HS-5 (cell line): ENCODE data around the gene SMIM41.
"Not testable (repeated sequence)": the region's sequence is repeated elsewhere in the genome, so short reads cannot be mapped to it uniquely, and the experiment has no call there.

Experiments
- DNase-seq: peaks from one replicate; pipeline ENCODE4 v3.0.0-alpha.2; 2012; ENCODE audit warnings: low read depth

SMIM41 gene

DNA sequence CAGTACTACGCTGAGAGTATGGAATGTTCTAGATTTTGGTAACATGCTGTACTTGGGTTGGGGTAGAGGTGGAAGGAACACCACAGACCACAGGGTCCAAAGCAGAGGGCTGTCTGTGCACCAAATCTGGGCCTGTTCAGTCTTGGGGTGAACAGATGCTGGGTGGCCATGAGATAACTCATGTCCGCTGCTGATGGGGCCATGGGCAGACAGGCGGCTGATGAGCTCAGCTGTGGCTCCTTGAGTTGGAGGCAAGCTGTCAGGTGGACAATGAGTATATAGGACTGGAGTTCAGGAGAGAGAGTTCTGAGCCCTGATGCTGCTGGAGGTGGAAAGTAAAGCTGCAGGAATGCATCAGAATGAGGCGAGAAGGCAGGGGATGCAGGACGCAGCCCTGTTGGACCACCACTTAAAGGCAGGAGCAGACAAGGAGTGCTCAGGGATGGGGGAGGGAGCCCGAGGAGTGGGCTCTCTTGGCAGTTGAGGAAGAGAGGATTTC, 6.2 kb downstream of the SMIM41 start:
- DNase-seq = no peak

DNA sequence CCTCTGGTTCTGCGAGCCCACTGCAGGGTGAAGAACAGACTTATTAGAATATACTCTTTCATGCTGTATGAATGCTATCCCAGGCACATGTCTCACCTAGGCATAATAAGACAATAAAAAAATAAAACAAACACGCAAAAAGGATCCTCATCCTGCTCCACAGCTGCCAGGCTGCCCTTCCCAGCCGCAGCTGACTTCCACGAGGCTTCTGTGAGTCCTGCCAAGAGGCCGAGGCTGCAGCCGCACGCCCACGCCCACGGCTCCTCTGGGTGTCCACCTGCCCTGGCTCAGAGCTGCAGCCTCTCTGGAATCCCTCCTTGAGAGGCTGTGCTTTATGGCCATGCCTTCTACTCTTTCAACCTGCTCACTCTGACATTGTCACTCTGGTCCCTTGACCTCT, 6.9 kb downstream of the SMIM41 start:
- no peak for DNase-seq

DNA sequence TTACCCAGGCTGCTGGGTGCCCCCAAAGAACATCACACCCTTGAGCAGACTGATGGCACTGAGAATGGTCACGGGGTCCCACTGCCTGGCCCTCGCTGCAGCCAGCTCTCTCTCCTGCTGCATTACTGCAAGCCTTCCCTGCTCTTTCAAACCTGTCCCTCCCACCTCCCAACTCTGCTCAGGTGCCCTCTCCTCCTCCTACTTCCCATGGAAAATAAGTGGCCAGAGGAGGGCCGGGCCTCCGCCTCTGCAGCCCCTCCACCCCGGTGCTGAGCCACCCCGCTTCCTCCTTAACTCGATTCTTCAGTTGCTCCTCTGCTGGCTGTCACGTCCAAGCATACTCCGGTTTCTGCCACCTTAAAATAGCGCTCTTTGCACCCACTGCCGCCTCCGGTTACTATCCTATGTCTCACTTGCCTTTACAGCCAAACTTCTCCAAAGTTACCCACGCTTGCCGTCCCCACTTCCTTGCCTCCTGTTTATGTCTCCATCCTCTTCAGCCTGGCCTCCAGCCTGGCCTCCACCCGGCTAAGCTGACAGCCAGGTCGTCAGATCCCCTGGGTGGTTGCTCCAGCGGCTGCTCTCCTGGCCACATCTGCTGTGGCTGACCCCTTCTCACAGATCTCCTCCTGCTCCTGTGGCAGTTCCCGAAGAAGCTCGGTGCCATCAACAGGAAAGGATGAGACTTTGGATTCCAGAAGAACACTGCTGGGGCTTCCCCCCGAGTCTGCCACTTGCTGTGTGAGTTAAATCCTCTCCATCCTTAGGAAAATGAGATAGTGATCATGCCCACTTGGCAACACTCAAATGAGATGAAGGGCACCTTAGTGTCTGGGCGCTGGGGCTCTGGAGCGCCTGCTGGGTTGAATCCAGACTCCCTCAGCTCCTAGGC, 7.7 kb downstream of the SMIM41 start:
- no peak for DNase-seq

DNA sequence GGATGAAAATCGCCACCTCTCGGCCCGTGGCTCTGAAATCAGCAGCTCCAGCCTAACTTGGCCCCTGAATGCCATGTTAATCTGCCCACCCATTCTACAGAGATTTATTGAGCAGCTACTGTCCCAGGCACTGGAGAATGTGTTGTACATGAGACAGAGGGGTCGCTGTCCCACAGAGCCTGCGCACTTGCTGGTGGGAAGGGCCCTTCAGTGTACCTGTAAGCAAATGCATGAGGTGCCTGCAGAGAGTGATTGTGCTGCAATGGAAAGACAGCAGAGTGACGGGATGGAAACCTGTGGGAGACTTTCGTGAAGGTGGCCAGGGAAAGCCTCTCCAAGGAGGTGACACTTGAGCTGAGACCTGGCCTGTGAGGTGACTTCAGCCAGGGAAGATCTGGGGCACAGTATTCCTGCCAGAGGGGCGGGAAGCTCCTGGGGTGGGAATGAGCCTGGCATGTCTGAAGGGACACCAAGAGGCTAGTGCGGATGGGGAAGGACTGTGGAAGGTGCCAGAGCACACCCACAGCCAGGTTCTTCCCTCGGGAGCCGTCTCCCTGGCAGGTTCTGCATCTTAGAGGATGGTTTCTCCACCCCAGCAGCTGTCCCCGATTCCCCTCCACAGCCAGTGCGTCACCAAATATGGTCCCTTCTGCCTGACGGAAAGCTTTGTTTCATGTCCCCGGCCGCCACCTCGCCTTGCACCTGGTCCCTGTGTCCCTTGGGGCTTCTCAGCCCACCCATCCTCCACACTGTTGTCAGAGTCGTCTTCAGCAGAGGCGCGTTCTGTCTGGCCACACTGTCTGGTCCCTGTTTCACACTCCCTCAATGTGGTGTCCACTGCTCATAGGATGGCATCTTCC, 8.7 kb downstream of the SMIM41 start:
- no peak for DNase-seq

DNA sequence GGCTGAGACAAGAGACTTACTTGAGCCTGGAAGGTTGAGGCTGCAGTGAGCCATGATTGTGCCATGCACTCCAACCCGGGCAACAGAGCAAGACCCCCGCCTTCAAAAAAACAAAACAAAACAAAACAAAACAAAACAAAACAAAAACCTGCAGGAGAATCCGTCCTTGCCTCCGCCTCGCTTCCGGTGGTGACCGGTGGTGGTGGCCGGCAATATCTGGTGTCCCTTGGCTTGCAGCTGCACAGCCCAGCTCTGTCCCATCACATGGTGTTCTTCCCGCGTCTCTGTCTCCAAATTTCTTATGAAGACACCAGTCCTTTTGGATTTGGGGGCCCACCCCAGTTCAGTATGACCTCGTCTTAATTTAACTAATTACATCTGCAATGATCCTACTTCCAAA, 10.0 kb downstream of the SMIM41 start:
- DNase-seq = no peak

DNA sequence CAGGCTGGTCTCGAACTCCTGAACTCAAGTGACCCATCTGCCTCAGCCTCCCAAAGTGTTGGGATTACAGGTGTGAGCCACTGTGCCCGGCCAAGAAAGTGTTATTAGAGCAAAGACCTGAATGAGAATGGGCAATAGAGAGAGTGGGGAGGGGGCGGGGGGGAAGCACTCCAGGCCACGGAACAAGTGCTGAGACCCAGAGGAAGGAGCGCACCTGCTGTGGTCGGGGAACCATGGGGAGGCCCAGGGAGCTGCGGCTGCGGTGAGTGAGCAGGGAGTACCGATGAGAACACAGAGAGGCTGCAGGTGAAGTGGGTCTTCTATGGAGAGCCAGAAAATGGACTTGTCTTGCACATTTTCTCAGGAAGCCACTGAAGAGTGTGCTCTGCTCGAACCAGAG, 10.8 kb downstream of the SMIM41 start:
- DNase-seq = no peak

DNA sequence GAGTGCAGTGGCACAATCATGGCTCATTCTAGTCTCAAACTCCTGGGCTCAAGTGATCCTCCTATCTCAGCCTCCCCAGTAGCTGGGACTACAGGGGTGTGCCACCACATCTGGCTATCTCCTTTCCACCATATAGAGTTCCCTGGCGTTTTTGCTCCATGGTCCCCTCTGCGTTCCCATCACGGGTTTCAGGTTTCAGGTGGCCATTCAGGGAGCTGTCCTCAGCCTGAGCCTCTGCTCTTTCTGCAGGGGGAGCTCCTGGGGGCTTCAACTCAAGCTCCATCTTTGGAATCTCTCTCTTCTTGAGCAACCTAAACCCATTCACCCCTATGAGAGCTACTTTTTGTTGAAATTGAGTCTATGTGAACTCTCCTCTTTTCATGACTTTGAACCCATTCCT, 11.6 kb downstream of the SMIM41 start:
- no peak for DNase-seq

DNA sequence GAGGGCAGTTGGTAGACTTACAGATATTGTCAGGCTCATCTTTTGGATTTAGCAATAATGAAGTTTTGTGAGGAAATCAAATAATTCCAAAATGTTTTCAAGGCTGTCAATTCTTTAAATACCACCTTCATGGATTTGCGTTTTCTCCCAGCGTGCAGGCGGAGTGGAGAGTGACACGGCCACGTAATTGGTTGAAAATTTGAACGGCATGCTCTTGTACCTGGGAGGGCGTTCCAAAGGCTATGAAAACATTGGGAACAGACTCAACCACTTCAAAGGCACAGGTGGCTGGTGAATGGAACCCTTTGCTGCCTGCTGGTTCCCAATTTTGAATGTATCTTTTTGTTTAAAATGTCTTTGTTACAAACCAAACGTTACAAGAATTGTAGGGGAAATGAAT, 12.4 kb downstream of the SMIM41 start:
- DNase-seq = no peak

DNA sequence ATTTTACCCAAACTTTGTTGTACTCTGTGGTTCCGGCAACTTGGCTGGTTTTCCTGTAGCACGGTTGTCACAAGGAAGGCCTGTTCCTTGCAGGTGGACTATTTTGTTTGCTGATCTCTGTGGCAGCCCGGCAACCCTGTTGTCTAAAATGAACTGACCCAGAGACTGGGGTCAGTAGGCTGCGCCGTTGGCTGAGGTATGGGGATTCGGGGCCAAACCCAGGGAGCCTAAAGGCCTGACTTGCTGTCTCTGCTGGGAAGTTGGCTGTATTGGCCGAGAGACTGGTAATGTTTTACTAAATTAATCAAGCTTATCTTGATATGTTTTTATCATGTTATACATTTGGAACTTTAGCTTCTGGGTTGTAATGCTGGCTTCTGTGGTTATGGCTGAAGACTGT, 13.8 kb downstream of the SMIM41 start:
- DNase-seq = no peak

DNA sequence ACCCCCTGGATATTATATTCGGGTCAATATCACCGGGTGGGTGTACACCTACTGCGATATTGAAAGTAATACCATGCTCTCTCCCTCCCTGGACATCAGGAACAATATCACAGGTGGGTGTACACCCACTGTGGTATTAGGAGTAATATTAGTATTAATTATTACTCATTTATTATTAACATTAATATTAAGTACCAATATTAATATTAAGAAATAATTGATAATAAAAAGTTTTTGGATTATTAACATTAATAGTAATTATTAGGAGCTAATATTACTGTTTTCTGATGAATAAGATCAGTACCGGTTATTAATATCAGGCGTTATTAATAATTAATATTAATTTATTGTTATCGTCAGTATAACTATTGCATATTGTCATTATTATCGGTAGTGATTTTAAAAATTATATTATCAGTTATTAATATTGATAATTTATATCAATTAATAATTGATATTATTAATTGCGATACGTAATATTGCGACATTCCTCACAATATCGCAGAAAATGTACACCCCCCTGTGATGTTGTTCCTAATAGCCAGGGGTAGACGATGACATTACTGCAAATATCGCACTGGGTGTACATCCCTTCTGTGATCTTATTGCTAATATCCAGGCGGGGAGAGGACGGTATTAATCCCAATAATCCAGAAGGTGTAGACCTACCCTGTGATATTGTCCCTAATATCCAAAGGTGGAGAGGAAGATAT, 17.0 kb downstream of the SMIM41 start:
- no peak for DNase-seq

DNA sequence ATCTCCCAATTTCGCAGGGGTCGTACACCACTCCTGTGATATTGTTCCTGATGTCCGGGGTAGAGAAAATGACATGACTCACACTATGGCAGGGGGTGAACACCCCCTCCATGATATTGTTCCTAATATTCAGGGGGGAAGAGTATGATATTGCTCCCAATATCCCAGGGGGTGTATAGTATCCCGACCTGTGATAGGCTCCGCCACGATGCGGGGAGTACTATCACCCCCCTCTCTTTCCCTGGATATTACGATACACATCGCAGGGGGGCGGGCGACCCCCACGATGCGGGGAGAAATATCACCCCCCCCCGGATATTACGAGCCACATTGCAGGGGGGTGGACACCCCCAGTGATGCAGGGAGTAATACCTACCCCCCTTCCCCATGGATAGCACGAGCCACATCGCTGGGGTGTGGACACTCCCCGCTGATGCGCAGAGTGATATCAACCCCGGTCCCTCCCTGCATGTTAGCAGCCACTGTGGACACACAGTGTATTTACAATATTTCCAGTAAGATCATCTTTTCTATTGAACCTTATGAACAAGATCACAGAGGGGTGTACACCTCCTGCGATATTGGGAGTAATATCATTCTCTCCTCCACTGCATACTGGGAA, 17.7 kb downstream of the SMIM41 start:
- DNase-seq = no peak

DNA sequence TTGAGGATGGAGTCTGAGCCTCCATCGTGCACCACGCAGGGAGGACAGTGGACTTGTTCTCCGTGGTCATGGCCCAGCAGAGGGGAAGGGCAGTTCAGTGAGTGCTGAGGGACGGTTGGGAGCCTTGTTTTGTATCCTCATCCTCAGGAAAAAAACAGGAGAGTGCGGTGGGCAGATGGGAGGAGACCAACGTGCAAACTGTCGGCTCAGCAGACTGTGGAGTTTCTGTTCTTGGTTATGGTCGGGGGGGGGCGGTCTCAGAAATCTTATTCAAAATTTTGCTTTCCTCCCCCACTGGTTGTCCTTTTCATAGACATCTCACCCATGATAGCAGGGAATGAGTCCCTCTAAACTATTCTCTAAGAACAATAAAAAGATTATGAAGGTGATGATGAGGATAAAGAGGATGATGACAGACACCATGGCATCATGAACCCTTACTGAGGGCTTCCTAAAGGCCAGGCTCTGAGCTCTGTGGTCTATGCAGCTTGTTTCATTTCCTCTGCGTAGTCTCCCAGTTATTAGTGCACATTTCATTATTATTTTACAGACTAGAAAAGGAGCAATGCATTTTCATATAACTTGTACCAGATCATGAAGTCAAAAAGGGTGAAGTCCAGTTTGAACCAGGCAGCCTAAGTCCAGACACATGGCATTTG, 25.1 kb downstream of the SMIM41 start:
- DNase-seq = not testable (repeated sequence)

DNA sequence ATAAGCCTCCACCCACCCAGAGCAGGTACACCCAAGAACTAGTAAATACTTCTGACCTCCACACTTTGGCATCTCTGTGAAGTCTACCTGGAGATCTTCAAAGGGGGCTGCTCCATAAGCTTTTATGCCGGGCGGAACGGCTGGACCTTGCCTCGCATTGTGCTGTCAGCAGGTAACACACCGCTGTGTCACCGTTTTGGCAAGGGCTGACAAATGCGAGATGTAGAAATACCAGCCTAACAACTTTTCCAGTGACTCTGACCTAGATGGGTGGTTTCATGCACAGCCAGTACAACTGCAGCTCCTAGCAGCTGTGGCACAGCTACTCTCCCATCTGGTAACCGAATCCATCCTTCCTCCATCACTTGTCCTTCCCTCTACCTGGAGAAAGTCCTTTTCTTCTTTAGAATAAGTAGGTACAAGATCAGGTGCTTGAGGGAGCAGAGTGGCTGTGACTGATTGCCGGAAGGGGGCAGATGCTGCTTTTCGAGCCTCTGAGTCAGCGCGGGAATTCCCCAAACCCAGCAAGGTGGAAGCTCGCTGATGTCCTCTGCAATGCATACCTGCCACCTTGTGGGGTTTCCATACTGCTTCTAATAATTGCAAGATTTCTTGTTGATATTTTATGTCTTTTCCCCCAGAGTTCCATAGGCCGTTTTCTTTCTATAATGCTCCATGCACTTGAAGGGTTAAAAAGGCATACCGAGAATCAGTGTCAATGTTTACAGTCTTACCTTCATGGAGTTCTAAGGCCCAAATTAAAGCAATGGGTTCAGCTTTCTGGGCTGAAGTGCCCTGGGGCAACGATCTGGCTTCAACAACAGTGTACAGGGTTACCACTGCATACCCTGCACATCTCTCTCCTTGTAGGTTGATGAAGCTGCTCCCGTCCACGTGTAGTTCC, 37.0 kb downstream of the SMIM41 start:
- DNase-seq = not testable (repeated sequence)

DNA sequence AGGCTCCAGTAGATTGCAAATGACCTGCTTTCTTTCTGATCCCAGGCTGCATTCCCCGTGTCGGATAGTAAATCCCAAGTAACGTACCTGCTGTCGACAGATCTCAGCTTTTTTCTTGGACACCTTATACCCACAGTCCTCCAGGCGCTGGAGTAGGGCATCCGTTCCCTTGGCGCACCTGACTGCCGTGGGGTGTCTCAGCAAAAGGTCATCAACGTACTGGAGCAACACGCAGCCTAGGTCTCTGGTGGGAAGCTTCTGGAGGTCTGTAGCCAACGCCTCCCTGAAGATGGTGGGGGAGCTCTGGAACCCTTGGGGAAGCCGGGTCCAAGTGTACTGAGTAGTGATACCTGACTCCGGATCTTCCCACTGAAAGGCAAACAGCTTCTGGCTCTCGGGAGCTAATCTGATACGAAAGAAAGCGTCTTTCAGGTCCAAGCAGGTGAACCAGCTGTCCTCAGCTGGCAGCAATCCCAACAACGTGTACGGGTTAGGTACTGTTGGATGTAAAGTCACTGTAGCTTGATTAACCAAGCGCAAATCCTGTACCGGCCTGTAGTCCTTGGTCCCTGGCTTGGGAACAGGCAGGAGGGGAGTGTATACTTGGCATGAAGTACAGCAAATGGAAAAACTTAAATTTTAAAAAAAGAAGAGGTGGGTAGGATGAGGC, 38.4 kb downstream of the SMIM41 start:
- DNase-seq = not testable (repeated sequence)

DNA sequence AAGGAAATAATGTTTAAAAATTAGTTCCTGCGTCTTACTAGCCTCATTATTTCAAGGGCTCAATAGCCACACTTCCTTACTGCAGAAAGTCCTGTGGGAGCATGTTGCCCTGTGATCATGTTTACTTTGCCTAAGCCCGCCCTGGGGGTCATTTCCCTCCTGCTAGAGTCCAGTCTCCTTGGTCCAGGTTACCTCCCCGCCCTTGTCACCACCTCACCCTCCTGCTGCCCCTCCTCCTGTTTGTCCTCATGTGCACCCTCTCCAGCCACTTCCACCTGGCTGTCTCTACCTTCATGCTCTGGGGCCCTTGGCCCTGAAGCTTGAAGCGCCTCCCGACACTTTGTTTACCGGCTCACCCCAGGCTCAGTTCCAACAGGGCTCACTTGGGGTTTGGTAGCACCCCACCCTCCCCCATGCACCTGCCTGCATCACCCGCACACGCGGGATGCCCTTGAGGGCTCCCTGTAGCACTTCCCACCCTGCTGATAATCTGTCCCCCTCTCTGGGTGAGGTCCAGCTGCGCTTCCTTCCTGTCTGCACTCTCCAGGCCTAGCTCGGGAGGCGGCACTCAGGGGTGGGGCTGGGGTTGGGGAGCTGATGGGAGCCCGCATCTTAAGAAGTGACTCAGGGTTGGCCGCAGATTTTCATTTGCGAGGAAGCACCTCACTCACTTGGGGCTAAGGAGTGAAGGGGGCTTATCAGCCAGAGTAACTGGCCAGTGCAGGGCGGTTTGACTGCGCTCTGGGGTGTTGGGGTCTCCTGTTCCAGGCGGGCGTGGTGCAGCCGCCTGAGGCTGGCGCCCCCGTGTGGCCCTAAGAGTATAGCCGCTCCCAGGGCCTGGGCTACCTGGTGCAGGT, 40.1 kb downstream of the SMIM41 start:
- no peak for DNase-seq

DNA sequence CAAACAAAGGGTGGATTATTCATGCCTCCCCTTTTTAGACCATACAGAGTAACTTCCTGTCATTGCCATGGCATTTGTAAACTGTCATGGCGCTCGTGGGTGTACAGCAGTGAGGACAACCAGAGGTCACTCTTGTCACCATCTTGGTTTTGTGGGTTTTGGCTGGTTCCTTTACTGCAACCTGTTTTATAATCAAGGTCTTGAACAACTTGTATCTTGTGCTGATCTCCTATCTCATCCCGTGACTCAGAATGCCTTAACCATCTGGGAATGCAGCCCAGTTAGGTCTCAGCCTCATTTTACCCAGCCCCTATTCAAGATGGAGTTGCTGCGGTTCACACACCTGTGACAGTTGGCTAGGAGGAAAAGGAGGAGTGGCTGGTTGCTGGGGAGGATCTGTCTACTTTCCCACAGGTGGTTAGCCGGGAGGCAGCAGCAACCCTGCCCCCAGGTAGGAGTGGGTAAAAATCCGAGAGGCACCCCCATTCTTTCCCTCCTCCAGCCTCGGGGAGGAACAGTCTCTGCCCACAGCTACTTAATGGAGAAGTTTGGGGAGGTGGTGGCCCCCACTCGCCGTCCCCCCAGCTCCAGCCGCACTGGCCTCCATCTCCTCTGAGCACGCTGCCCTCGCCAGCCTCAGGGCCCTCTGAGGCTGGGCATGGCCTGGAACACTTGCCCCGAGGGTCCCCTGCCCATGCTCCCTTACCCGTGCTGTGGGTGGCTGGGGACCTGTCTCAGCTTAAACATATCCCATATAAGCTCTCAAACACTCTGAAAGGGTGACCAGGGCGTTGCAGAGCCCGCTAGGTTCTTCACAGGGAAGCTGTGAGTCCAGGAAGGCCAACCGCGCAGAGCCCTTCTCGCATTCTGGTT, 41.7 kb downstream of the SMIM41 start:
- DNase-seq = no peak

DNA sequence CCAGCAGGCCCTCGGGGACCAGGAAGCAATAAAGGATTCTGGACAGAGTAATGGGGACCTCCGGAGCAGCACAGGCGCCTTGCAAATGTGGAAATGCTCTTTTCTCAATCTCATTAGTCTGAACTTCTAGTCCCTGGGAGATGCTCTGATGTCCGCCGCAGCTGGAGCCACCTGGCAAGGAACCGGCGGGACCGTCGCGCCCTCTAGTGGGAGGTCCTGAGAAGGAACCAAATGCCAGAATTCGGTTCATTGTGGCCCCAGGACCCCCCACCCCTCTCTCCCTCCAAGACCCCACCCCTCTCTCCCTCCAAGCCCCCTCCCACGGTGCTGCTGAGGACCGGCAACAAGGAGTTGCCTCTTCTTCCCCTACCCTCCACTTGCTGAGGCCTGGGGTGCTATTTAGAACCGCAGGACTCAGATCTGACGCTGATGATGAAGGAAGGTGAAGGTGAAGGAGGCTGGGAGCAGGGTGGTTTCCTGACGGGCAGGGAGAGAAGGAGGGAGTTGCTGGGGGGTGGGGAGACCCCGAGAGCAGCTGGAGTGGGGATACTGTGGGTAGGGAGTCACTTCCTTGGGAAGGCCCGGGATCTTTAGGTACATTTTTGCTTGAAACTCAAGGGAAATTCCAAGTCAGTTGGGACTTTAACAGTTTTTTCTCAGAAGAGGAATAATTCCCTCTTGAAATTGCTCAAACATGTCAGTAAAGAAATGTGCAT, 42.5 kb downstream of the SMIM41 start:
- no peak for DNase-seq
